NCI-H1694 treated with DMSO at 0.1 percent for 48 hours (cell line): ENCODE results near the gene BLID.

Experiments
- DNase-seq: peaks from one replicate; lab custom pipeline; 2025; lab: John Stamatoyannopoulos, UW

Gene BLID

DNA sequence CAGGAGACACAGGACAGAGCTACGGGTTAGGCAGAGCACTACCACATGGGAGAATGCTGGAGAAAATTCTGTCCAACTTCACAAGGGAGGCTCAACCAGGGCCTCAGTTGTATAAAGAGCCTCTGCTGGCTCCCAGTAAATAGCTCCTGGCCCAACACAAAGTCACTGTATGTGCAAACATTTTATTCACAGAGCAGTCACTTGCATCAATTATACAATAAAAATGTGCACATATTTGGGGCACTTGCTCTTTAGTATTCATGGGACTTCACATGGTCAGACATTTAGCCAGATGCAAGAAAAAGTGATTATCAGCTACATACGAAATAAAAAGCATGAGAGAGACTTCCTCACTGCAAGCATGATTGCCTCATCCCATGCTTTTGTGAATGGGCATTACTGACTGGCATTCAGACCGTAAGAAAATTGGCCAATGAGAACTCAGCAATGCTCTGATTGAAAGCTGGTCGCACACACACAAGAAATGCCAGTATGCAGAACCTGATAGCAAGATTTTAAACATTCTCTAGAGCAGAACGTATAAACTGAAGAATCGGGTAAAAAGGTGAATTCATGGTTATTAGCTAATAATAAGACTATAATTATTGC lies 39.4 kb downstream of the BLID start:
- no peak for DNase-seq

GRCh38 chr11:122075016-122075415 lies 41.0 kb downstream of the BLID start:
- DNase-seq = no peak

GRCh38 chr11:122074022-122074421 lies 42.0 kb downstream of the BLID start:
- no peak for DNase-seq

DNA sequence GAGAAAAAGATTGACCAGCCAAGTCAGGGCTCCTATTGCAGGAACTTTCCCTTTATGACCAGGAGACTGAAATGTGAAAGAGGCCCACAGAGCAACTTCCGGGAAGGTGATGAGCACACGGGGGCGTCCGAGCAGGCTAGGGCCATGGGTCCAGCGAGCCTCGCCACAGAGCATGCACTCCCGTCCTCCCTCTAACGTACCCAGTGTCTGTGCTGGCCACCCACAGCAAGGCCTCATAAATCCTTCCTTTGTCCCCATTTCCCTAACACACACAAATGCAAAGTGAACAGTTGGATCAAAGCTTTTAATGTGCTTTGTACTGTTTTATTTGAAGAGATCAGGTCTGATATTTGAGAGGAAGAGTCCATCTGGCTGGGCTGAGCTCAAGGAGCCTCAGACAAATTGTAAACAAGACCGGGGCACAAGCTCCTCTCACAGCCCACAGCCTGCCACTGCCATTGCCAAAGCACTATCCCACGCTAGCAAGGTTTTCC lies 44.3 kb downstream of the BLID start:
- DNase-seq = no peak

DNA sequence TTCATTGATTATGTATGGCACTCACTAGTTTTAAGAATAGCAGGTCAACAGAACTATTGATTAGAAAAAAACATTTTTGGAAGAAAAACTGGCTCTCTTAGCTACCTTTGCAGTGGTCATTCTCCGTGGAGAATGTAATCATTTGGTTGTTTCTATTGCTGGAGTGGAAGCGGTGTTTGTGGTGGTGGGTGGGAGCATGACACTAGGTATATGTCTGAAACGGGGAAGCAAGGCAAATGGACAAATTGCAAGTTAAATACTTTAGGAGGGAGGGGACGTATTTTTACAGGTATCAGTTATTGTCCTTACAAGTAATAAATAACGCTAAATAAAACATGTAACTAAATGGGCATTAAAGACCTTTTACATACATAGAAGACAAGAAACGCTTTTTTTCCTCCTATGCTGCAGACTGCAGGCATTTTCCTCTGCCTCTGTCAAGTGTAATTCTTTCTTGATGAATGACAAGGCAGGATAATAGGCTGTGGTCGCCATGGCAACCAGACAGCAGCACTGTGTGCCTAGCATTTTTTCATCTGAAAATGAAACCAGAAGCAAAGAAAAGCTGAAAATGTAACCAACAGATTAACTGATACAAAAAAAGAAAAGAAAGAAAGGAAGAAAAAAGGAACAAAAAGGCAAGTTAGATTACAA lies 46.2 kb downstream of the BLID start:
- DNase-seq = no peak

DNA sequence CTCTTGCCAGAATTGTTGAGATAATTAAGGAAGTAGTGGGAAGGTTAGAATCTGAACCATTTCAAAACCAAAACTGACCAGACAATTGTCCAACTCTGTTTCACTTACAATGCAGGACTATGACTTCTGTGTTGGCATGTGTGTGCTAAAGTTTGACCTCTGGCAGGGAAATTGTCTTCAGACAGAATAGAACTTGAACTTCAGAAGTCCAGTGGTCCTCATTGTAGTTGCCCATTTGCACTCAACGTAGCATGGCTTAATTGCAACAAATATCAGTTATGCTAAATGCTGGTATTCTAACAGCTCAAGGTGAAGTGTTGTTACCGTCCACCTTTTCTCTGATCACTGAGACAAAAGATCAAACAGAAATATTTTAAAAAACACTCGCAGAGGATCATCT lies 47.2 kb downstream of the BLID start:
- no peak for DNase-seq

DNA sequence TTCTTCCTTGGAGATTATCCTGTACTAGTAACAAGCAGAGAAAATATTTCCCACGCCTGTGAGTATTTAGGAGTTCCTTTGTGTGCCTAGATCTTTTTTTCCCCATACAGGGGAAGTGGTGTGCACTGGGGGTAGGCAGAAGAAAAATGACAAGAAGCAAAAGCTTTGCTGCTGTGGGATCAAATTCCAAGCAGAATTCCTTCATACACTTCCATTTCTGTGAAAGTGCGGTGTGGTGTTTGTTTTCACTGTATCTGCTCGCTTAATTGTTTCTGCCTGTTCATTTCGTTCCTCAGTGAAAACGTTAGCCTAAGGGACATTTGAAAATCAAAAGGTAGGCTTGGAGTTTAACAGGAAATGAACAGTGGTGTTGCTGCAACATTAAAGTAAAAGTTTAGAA lies 47.9 kb downstream of the BLID start:
- no peak for DNase-seq
